Muscle of arm (tissue), 12 donors: ENCODE measurements around the gene ALS2CL. TPM values are rescaled to one million over a fixed set of nuclear protein-coding genes. Genes with fewer than 3 reads are reported as not detected.

Experiments used
- DNase-seq: peaks from one replicate; pipeline ENCODE4 v3.0.0-alpha.2; 2013
- polyA plus RNA-seq, 12 donors: library from polyadenylated mRNA; unstranded; fragments of 120-200 nt; gene quantifications; one replicate each; pipeline ENCODE4 v1.2.1, GENCODE V29; 2013; ENCODE audit not compliant: insufficient read length in 12 of 12

Gene ALS2CL
- polyA plus RNA-seq, 12 donors, result 3.1 to 24.7 (median 6.7) TPM; not detected in 1

- DNase-seq, result no peak
Measured at GRCh38 chr3:46716461-46717441, 23.3 kb upstream of the ALS2CL start.

GRCh38 chr3:46715507-46716175, 22.2 kb upstream of the ALS2CL start:
- DNase-seq, result no peak

GRCh38 chr3:46714728-46715506, 21.4 kb upstream of the ALS2CL start:
- no peak for DNase-seq

- no peak for DNase-seq
Measured at GRCh38 chr3:46713898-46714552, 20.5 kb upstream of the ALS2CL start.

GRCh38 chr3:46713050-46713897, 19.8 kb upstream of the ALS2CL start:
- DNase-seq, result no peak

- no peak for DNase-seq
Measured at GRCh38 chr3:46712191-46713049, 18.9 kb upstream of the ALS2CL start.

- DNase-seq, result no peak
Measured at GRCh38 chr3:46711760-46712159, 18.3 kb upstream of the ALS2CL start.

- DNase-seq, result no peak
Measured at GRCh38 chr3:46711305-46711704, 17.8 kb upstream of the ALS2CL start.

GRCh38 chr3:46710671-46711295, 17.3 kb upstream of the ALS2CL start:
- no peak for DNase-seq

- no peak for DNase-seq
Measured at GRCh38 chr3:46710229-46710628, 16.8 kb upstream of the ALS2CL start.

GRCh38 chr3:46709721-46710120, 16.2 kb upstream of the ALS2CL start:
- DNase-seq, result no peak

GRCh38 chr3:46709157-46709654, 15.7 kb upstream of the ALS2CL start:
- DNase-seq, result no peak

- no peak for DNase-seq
Measured at GRCh38 chr3:46708401-46709156, 15.1 kb upstream of the ALS2CL start.

- no peak for DNase-seq
Measured at GRCh38 chr3:46707601-46708011, 14.1 kb upstream of the ALS2CL start.

GRCh38 chr3:46706771-46707582, 13.5 kb upstream of the ALS2CL start:
- no peak for DNase-seq

GRCh38 chr3:46705751-46706552, 12.5 kb upstream of the ALS2CL start:
- DNase-seq, result no peak
